HEK293 (cell line): ENCODE data around the gene ARMC2.

Experiments
- CTCF ChIA-PET: fragments of 350-600 bp; formaldehyde crosslinking; extraction: SDS; loops from one replicate; lab custom pipeline; 2021; ENCODE audit warnings: antibody characterized with exemption; lab: Yijun Ruan, JAX
- POLR2A ChIA-PET: fragments of 300-600 bp; formaldehyde crosslinking; extraction: SDS; loops from one replicate; lab custom pipeline; 2020; ENCODE audit warnings: antibody characterized with exemption, inconsistent platforms; lab: Yijun Ruan, JAX
- H3K27ac ChIP-seq: fragments of 200-500 bp; sonication (Bioruptor generic); 2 replicates; pipeline ENCODE4 v1.5.1; 2014; ENCODE audit warnings: low read depth, low read length, control low read depth, inconsistent platforms; ENCODE audit errors: extremely low read depth
- H3K36me3 ChIP-seq, 2 experiments: fragments of 200-500 bp in 1 of 2; sonication (Bioruptor generic) in 1 of 2; 1 replicate in 1 of 2; 2 replicates in 1 of 2; pipeline ENCODE4 v1.5.1; 2014 to 2017; ENCODE audit warnings: inconsistent platforms in 2 of 2, low read length in 2 of 2; ENCODE audit not compliant: control insufficient read depth in 2 of 2, insufficient read depth in 1 of 2
- H3K4me1 ChIP-seq: fragments of 200-500 bp; sonication (Bioruptor generic); 2 replicates; pipeline ENCODE4 v1.5.1; 2014; ENCODE audit warnings: mild to moderate bottlenecking, low read length, inconsistent platforms; ENCODE audit not compliant: control insufficient read depth, insufficient read depth
- H3K4me3 ChIP-seq: 2 replicates; pipeline ENCODE4 v1.5.1; 2011; ENCODE audit warnings: low read depth, mild to moderate bottlenecking, control low read depth, low read length, moderate library complexity
- H3K9me3 ChIP-seq: fragments of 200-500 bp; sonication (Bioruptor generic); 2 replicates; pipeline ENCODE4 v1.5.1; 2014; ENCODE audit warnings: low read depth, low read length, inconsistent platforms; ENCODE audit not compliant: control insufficient read depth, insufficient read depth
- GLI4 ChIP-seq: fragments of 450-650 bp; formaldehyde crosslinking; IDR thresholded peaks from 2 replicates; pipeline ENCODE4 v1.5.1; 2016; ENCODE audit warnings: missing biosample characterization, missing genetic modification characterization
- KLF17 ChIP-seq: fragments of 450-650 bp; formaldehyde crosslinking; IDR thresholded peaks from 2 replicates; pipeline ENCODE4 v1.5.1; 2016; ENCODE audit warnings: missing biosample characterization, missing genetic modification characterization
- MEIS1 ChIP-seq: sonication (generic); formaldehyde crosslinking; IDR thresholded peaks from 2 replicates; pipeline ENCODE4 v1.8.1; 2022; ENCODE audit warnings: missing genetic modification reagents, mild to moderate bottlenecking, borderline replicate concordance
- PRDM2 ChIP-seq: fragments of 450-650 bp; formaldehyde crosslinking; IDR thresholded peaks from 2 replicates; pipeline ENCODE4 v1.5.1; 2016; ENCODE audit warnings: missing biosample characterization, missing genetic modification characterization, borderline replicate concordance
- ZBTB17 ChIP-seq: fragments of 450-650 bp; formaldehyde crosslinking; IDR thresholded peaks from 2 replicates; pipeline ENCODE4 v1.5.1; 2016; ENCODE audit warnings: missing biosample characterization, missing genetic modification characterization
- ZBTB20 ChIP-seq: fragments of 450-650 bp; formaldehyde crosslinking; IDR thresholded peaks from 2 replicates; pipeline ENCODE4 v1.5.1; 2016; ENCODE audit warnings: missing biosample characterization, missing genetic modification characterization
- ZBTB48 ChIP-seq: fragments of 450-650 bp; formaldehyde crosslinking; IDR thresholded peaks from 2 replicates; pipeline ENCODE4 v1.5.1; 2016; ENCODE audit warnings: missing biosample characterization, missing genetic modification characterization
- ZNF214 ChIP-seq: fragments of 450-650 bp; formaldehyde crosslinking; IDR thresholded peaks from 2 replicates; pipeline ENCODE4 v1.5.1; 2017; ENCODE audit warnings: missing biosample characterization, mild to moderate bottlenecking, missing genetic modification characterization, borderline replicate concordance
- ZNF341 ChIP-seq: fragments of 450-650 bp; formaldehyde crosslinking; IDR thresholded peaks from 2 replicates; pipeline ENCODE4; 2016; ENCODE audit warnings: low read depth, missing biosample characterization, missing genetic modification characterization
- ZNF621 ChIP-seq: fragments of 450-650 bp; formaldehyde crosslinking; IDR thresholded peaks from 2 replicates; pipeline ENCODE4 v1.5.1; 2017; ENCODE audit warnings: missing biosample characterization, missing genetic modification characterization
- ZNF747 ChIP-seq: fragments of 450-650 bp; formaldehyde crosslinking; IDR thresholded peaks from 2 replicates; pipeline ENCODE4 v1.5.1; 2016; ENCODE audit warnings: missing biosample characterization, missing genetic modification characterization
- ZNF76 ChIP-seq: fragments of 450-650 bp; formaldehyde crosslinking; IDR thresholded peaks from 2 replicates; pipeline ENCODE4; 2016; ENCODE audit warnings: low read depth, missing biosample characterization, missing genetic modification characterization, borderline replicate concordance
- TF ChIP-seq, protein P1 (sequence below): fragments of 450-650 bp; formaldehyde crosslinking; conservative IDR thresholded peaks from 2 replicates; pipeline ENCODE4 v1.5.1; 2016; ENCODE audit warnings: low read depth, missing biosample characterization, missing genetic modification characterization
- TF ChIP-seq, protein P2 (sequence below): fragments of 450-650 bp; formaldehyde crosslinking; IDR thresholded peaks from 2 replicates; pipeline ENCODE4 v1.5.1; 2016; ENCODE audit warnings: missing biosample characterization, missing genetic modification characterization
- TF ChIP-seq, protein P3 (sequence below): sonication (generic); formaldehyde crosslinking; IDR thresholded peaks from 2 replicates; pipeline ENCODE4 v1.8.1; 2022; ENCODE audit warnings: mild to moderate bottlenecking, moderate library complexity, missing genetic modification reagents

The ARMC2 gene

GRCh38 chr6:108902382-108902792 lies 54.2 kb downstream of the ARMC2 start:
- POLR2A ChIA-PET: no interaction called here
- H3K9me3 ChIP-seq: no peaks in the 10 kb centered on the region
- H3K27ac ChIP-seq: no peak overlapping the region
- TF ChIP-seq ZNF341 (tag by site-specific recombination) (no peak), ZNF747 (tag by site-specific recombination) (no peak), MEIS1 (no peak), ZBTB20 (tag by site-specific recombination) (no peak), ZBTB17 (tag by site-specific recombination) (no peak), KLF17 (tag by site-specific recombination) (no peak), ZBTB48 (tag by site-specific recombination) (no peak), ZNF621 (tag by site-specific recombination) (no peak), PRDM2 (no peak), ZNF76 (tag by site-specific recombination) (no peak), ZNF214 (tag by site-specific recombination) (no peak), GLI4 (no peak)
- TF ChIP-seq, protein P1, sequence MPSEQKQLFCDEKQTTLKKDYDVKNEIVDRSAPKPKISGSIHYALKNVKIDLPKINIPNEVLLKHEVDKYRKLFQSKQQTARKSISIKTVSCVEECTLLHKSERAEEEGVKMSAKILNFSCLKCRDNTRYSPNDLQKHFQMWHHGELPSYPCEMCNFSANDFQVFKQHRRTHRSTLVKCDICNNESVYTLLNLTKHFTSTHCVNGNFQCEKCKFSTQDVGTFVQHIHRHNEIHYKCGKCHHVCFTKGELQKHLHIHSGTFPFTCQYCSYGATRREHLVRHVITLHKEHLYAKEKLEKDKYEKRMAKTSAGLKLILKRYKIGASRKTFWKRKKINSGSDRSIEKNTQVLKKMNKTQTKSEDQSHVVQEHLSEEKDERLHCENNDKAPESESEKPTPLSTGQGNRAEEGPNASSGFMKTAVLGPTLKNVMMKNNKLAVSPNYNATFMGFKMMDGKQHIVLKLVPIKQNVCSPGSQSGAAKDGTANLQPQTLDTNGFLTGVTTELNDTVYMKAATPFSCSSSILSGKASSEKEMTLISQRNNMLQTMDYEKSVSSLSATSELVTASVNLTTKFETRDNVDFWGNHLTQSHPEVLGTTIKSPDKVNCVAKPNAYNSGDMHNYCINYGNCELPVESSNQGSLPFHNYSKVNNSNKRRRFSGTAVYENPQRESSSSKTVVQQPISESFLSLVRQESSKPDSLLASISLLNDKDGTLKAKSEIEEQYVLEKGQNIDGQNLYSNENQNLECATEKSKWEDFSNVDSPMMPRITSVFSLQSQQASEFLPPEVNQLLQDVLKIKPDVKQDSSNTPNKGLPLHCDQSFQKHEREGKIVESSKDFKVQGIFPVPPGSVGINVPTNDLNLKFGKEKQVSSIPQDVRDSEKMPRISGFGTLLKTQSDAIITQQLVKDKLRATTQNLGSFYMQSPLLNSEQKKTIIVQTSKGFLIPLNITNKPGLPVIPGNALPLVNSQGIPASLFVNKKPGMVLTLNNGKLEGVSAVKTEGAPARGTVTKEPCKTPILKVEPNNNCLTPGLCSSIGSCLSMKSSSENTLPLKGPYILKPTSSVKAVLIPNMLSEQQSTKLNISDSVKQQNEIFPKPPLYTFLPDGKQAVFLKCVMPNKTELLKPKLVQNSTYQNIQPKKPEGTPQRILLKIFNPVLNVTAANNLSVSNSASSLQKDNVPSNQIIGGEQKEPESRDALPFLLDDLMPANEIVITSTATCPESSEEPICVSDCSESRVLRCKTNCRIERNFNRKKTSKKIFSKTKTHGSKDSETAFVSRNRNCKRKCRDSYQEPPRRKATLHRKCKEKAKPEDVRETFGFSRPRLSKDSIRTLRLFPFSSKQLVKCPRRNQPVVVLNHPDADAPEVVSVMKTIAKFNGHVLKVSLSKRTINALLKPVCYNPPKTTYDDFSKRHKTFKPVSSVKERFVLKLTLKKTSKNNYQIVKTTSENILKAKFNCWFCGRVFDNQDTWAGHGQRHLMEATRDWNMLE (tag by site-specific recombination): no peak
- TF ChIP-seq, protein P2, sequence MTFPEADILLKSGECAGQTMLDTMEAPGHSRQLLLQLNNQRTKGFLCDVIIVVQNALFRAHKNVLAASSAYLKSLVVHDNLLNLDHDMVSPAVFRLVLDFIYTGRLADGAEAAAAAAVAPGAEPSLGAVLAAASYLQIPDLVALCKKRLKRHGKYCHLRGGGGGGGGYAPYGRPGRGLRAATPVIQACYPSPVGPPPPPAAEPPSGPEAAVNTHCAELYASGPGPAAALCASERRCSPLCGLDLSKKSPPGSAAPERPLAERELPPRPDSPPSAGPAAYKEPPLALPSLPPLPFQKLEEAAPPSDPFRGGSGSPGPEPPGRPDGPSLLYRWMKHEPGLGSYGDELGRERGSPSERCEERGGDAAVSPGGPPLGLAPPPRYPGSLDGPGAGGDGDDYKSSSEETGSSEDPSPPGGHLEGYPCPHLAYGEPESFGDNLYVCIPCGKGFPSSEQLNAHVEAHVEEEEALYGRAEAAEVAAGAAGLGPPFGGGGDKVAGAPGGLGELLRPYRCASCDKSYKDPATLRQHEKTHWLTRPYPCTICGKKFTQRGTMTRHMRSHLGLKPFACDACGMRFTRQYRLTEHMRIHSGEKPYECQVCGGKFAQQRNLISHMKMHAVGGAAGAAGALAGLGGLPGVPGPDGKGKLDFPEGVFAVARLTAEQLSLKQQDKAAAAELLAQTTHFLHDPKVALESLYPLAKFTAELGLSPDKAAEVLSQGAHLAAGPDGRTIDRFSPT: no peak
- TF ChIP-seq, protein P3, sequence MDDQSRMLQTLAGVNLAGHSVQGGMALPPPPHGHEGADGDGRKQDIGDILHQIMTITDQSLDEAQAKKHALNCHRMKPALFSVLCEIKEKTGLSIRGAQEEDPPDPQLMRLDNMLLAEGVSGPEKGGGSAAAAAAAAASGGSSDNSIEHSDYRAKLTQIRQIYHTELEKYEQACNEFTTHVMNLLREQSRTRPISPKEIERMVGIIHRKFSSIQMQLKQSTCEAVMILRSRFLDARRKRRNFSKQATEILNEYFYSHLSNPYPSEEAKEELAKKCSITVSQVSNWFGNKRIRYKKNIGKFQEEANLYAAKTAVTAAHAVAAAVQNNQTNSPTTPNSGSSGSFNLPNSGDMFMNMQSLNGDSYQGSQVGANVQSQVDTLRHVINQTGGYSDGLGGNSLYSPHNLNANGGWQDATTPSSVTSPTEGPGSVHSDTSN (CRISPR knock-in tag): no peak
- no peak overlapping the region for H3K4me3 ChIP-seq
- H3K36me3 ChIP-seq: no peaks in the 10 kb centered on the region
- CTCF ChIA-PET: interaction anchor here (0.7 to 2.3 kb wide), 5 partner anchors 9 to 170 kb away, joined by 3 to 10 read pairs (median 8); no protein-coding TSS in a partner anchor
- H3K4me1 ChIP-seq: no peaks in the 10 kb centered on the region
